Prostate gland (tissue), 2 donors: ENCODE measurements around the gene SGCG. TPM values are rescaled to one million over a fixed set of nuclear protein-coding genes. Genes with fewer than 3 reads are reported as not detected.
"Not testable (repeated sequence)": the region's sequence is repeated elsewhere in the genome, so short reads cannot be mapped to it uniquely, and the experiment has no call there.

Source experiments
- DNase-seq: peaks from one replicate; pipeline ENCODE4 v3.0.0-alpha.2; 2019; ENCODE audit warnings: low spot score
- H3K27ac ChIP-seq, 2 donors: fragments of 200-600 bp; sonication (generic); 2 replicates each; pipeline ENCODE4 v1.5.1; 2017 to 2019
- H3K27me3 ChIP-seq: fragments of 200-600 bp; sonication (generic); replicated peaks from 2 replicates; pipeline ENCODE4 v1.5.1; 2019; ENCODE audit not compliant: insufficient read depth
- H3K36me3 ChIP-seq, 2 donors: fragments of 200-600 bp; sonication (generic); 1 replicate in 1 of 2; 2 replicates in 1 of 2; pipeline versions ENCODE4 v1.5.1 to v1.8.1; 2017 to 2019
- H3K4me1 ChIP-seq: fragments of 200-600 bp; sonication (generic); replicated peaks from 2 replicates; pipeline ENCODE4 v1.5.1; 2019
- H3K4me3 ChIP-seq, 2 donors: fragments of 200-600 bp; sonication (generic); 2 replicates each; pipeline ENCODE4 v1.5.1; 2017 to 2019
- H3K9me3 ChIP-seq: fragments of 200-600 bp; sonication (generic); 2 replicates; pipeline ENCODE4 v1.5.1; 2017
- CTCF ChIP-seq, 4 experiments: fragments of 200-600 bp in 2 of 4; fragments of 450-650 bp in 2 of 4; sonication (generic) in 2 of 4; IDR thresholded peaks; 1 replicate in 3 of 4; 2 replicates in 1 of 4; pipeline ENCODE4 v1.5.1; 2016 to 2019; ENCODE audit warnings: antibody characterized with exemption in 4 of 4, mild to moderate bottlenecking in 2 of 4, moderate library complexity in 2 of 4
- POLR2A ChIP-seq: fragments of 450-650 bp; IDR thresholded peaks from one replicate; pipeline ENCODE4 v1.6.1; 2016; ENCODE audit warnings: antibody characterized with exemption, mild to moderate bottlenecking
- POLR2AphosphoS5 ChIP-seq: sonication (generic); formaldehyde crosslinking; IDR thresholded peaks from one replicate; pipeline ENCODE4 v1.6.1; 2017; ENCODE audit warnings: antibody characterized with exemption
- WGBS: methylation state at CpG from one replicate; pipeline ENCODE4 v1.1.5; 2018; 5-methylcytosine and 5-hydroxymethylcytosine counted together
- intact Hi-C: fragments of 100-400 bp; cut with DNase I; formaldehyde crosslinking; loops from one replicate; pipeline ENCODE4 v1.14.2; 2022
- total RNA-seq, 2 donors: library from RNA; depleted of rRNA; stranded (reverse); fragments of >200 nt; gene quantifications; one replicate each; pipeline ENCODE4 v1.1.0, GENCODE V29; 2016

The SGCG gene
- total RNA-seq, 2 donors from 2014 or later, result 1.3 to 1.9 TPM

- Histone ChIP-seq H3K4me1 (no peaks in the 10 kb centered on the region), H3K4me3 (no peak overlapping the region), H3K9me3 (no peaks in the 10 kb centered on the region), H3K27ac (no peak overlapping the region), H3K27me3 (no peaks in the 10 kb centered on the region), H3K36me3 (no peaks in the 10 kb centered on the region)
- TF ChIP-seq POLR2A (no peak), CTCF (IDR thresholded peaks at IDR 0.05) (no peak), POLR2AphosphoS5 (no peak)
- WGBS, result 51% methylated on average over 7 of the region's 7 CpGs
- DNase-seq, result no peak
- intact Hi-C loops, result no loop called here
Observed at GRCh38 chr13:23288995-23289394, 108.2 kb downstream of the SGCG start.

GRCh38 chr13:23289917-23290357, 109.2 kb downstream of the SGCG start:
- intact Hi-C loops, result no loop called here
- 36% methylated on average over 5 of the region's 5 CpGs for WGBS

GRCh38 chr13:23292586-23292985, 111.8 kb downstream of the SGCG start:
- TF ChIP-seq CTCF (IDR thresholded peaks at IDR 0.05) (no peak), POLR2AphosphoS5 (no peak), POLR2A (no peak)
- Histone ChIP-seq H3K27me3 (no peaks in the 10 kb centered on the region), H3K4me1 (no peaks in the 10 kb centered on the region), H3K27ac (no peak overlapping the region), H3K36me3 (no peaks in the 10 kb centered on the region), H3K9me3 (no peaks in the 10 kb centered on the region), H3K4me3 (no peak overlapping the region)
- no peak for DNase-seq
- intact Hi-C loops, result no loop called here
- WGBS, result 75% methylated on average over 1 of the region's 1 CpG

More at GRCh38 chr13:23289917-23290357, 109.2 kb downstream of the SGCG start:
- no peaks in the 10 kb centered on the region for H3K9me3 ChIP-seq
- H3K27me3 ChIP-seq, result no peaks in the 10 kb centered on the region
- no peak overlapping the region for H3K27ac ChIP-seq
- TF ChIP-seq POLR2A (no peak), POLR2AphosphoS5 (no peak), CTCF (IDR thresholded peaks at IDR 0.05) (no peak)
- no peaks in the 10 kb centered on the region for H3K4me1 ChIP-seq
- peak; percentile 10 for DNase-seq
- no peaks in the 10 kb centered on the region for H3K36me3 ChIP-seq
- no peak overlapping the region for H3K4me3 ChIP-seq

GRCh38 chr13:23314837-23315236, 134.1 kb downstream of the SGCG start:
- H3K4me1 ChIP-seq, H3K4me3 ChIP-seq, H3K27me3 ChIP-seq, H3K9me3 ChIP-seq, DNase-seq, H3K36me3 ChIP-seq, H3K27ac ChIP-seq, intact Hi-C loops: not testable (repeated sequence)
- 67% methylated on average over 6 of the region's 6 CpGs for WGBS

- H3K9me3 ChIP-seq, result no peaks in the 10 kb centered on the region
- H3K27me3 ChIP-seq, result no peaks in the 10 kb centered on the region
- H3K4me1 ChIP-seq, result no peaks in the 10 kb centered on the region
- no peaks in the 10 kb centered on the region for H3K36me3 ChIP-seq
- no peak for DNase-seq
- TF ChIP-seq POLR2A, result no peak
- TF ChIP-seq CTCF (IDR thresholded peaks at IDR 0.05), result no peak
- no peak for TF ChIP-seq POLR2AphosphoS5
- 85% methylated on average over 3 of the region's 3 CpGs for WGBS
- intact Hi-C loops, result no loop called here
- H3K27ac ChIP-seq, result no peak overlapping the region
- H3K4me3 ChIP-seq, result no peak overlapping the region
Observed at GRCh38 chr13:23319883-23320224, 139.1 kb downstream of the SGCG start.
